Sigmoid colon (tissue), 4 donors: ENCODE results near the gene JAM2.

Experiments
- EP300 ChIP-seq, 4 donors: sonication (generic); formaldehyde crosslinking; IDR thresholded peaks; one replicate each; pipeline ENCODE4 v1.6.1; 2017; ENCODE audit warnings: antibody characterized with exemption in 4 of 4
- TF ChIP-seq, protein P1 (sequence below), 4 experiments: fragments of 450-650 bp in 3 of 4; fragments of 200-600 bp in 1 of 4; IDR thresholded peaks; one replicate each; pipeline ENCODE4 v1.5.1; 2016 to 2019; ENCODE audit warnings: antibody characterized with exemption in 4 of 4, mild to moderate bottlenecking in 3 of 4, moderate library complexity in 2 of 4

DNA sequence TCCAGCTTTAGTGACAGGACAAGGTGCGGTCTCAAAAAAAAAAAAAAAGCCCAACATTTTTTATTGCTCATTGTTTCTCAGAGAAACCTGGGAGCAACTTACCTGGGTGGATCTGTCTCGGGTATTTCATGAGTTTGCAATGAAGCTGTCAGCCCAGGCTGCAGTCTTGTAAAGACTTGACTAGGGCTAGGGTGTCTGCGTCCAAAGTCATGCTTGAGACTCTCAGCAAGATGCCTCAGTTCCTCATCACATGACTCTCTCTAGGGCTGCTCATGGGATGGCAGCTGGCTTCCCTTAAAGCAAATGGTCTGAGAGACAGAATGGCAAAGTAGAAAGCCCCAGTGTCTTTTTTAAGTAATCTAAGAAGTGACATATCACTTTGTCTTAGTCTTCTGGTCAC is 103.8 kb downstream of the JAM2 start:
- TF ChIP-seq, protein P1, sequence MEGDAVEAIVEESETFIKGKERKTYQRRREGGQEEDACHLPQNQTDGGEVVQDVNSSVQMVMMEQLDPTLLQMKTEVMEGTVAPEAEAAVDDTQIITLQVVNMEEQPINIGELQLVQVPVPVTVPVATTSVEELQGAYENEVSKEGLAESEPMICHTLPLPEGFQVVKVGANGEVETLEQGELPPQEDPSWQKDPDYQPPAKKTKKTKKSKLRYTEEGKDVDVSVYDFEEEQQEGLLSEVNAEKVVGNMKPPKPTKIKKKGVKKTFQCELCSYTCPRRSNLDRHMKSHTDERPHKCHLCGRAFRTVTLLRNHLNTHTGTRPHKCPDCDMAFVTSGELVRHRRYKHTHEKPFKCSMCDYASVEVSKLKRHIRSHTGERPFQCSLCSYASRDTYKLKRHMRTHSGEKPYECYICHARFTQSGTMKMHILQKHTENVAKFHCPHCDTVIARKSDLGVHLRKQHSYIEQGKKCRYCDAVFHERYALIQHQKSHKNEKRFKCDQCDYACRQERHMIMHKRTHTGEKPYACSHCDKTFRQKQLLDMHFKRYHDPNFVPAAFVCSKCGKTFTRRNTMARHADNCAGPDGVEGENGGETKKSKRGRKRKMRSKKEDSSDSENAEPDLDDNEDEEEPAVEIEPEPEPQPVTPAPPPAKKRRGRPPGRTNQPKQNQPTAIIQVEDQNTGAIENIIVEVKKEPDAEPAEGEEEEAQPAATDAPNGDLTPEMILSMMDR (IDR thresholded peaks at IDR 0.05), result no peak
- TF ChIP-seq EP300 (IDR thresholded peaks at IDR 0.05), result no peak
